ENCODE results near the gene BPIFB6.

Gene BPIFB6

DNA sequence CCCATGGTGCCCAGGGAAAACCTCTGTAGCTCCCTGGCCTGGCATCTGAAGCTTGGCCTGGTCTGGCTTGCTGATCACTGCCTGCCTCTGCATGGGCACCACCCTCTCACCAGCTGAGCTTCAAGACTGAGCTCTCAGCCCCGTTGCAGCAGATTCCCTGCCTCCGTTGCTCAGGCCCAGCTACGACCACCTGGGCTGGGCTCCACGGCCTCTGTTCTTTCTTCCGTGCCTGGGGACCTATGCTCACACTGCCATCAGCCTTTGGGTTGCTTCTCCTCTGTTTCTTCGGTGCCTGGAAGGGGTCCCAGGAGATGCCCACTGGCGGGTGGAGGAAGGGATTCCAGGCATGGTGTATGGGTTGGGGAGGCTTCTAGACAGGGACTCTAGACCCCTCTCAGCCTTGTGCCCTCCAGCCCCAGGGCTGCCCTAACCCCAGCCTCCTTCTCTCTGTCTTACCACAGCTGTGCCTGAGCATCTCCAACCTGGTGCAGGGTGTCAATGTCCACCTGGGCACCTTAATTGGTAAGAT, 14.8 kb upstream of the BPIFB6 start:
- no peak for DNase-seq

GRCh38 chr20:33017542-33017941, 13.9 kb upstream of the BPIFB6 start:
- DNase-seq: no peak

GRCh38 chr20:33018169-33018931, 13.1 kb upstream of the BPIFB6 start:
- no peak for DNase-seq

DNA sequence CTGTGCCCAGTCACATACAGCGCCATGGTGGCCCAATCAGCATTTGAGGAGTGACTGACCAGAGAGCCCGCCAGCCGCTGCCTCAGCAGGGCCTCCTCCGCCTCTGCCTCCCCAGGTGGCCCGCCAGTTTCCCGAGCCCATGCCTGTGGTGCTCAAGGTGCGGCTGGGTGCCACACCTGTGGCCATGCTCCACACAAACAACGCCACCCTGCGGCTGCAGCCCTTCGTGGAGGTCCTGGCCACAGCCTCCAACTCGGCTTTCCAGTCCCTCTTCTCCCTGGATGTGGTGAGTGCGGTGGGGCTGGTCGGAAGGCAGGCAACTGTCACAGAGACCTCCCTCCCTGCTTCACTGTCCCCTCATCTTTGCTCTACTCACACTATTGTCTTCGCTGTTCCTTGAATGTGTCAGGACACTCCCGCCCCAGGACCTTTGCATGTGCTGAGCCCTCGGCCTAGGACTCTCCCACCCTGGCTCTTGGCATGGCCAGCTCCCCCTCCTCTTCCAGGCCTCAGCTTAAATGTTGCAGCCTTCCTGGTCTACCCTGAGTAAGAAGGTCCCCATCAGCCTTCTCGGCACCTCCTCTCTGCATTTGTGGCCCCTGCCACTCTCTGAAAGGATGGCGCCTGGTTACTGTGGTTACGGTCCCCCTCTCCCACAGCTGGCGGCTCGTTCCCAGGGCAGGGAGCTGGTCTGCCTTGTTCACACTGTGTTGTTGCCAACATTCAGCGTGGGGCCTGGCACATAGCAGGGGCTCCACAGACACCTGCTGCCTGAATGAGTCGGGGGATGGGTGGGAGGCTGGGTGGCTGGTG, 11.8 kb upstream of the BPIFB6 start:
- DNase-seq: no peak

GRCh38 chr20:33020278-33021161, 10.9 kb upstream of the BPIFB6 start:
- no peak for DNase-seq

DNA sequence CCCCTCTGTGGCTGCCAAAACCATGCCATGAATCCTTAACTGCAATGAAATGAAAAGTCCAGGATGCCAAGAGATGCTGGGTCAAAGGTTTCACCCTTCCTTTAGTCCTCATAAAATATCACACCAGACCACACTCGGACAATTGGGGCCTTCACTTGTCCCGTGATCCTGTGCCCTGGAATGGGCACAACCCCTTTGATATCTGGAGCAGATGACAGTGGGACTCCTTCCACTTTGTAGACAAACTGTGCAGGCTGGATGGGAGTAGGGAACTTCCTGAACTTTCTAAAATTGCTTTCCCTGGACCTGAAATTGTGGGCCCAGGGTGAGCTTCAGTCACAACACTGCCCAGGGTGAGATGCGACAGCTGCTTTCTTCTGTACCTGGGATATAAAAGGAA, 9.6 kb upstream of the BPIFB6 start:
- no peak for DNase-seq

DNA sequence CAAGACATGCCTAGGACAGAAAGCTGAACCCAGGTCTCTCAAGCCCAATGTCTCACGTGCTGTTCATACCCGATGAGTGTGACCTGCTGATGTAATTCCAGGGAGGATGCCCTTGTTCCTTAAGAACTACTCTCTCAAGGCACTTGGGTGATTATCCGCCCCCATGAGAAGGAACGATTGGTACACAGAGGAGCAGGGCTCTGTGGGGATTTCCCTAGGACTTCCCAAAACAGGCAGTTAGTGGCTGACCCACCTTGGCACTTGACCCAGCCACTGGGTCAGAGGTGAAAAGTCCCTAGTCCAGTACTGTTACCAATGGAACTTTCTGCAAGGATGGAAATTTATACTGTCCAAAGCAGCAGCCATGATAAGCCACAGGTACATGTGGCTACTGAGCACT, 9.2 kb upstream of the BPIFB6 start:
- DNase-seq: peak; percentile 79 to 87 (median 83)

- no peak for DNase-seq
Measured at GRCh38 chr20:33022694-33023438, 8.6 kb upstream of the BPIFB6 start.

DNA sequence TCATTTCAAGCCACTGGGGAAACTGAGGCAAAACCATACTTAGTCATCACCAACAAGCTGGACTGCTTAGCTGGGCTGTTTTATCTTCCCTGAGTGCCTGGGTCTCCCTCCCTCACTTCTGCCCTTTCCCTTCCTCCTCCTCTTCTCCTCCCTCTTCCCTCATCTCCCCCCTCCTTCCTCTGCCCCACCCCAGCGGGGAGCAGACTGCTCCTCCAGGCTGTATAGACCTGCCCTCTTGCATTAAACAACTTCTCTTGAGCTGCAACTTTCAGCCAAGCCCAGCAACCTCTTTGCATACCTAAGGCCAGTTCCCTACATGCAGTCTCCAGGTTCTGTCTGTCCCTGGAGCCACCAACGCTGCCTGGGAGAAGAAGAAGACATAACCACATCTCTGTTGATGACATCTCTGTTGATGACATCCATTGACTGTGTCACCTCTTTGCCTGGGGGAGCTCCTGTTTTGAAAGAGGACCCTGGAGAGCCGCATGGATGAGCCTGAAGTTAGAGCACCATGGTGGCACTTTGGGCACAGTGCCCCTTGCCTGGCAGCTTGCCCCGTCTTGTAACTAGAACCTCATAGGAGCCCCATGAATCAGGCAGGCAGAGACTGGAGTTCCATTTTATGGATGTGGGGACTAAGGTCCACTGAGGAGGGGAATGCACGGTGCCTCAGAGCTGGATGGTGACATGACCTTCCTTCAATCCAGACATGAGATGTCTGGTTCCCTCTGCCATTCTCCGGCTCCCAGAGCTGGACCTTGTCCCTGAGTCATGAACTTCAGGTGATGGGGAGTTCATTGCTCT, 7.8 kb upstream of the BPIFB6 start:
- DNase-seq: no peak

DNA sequence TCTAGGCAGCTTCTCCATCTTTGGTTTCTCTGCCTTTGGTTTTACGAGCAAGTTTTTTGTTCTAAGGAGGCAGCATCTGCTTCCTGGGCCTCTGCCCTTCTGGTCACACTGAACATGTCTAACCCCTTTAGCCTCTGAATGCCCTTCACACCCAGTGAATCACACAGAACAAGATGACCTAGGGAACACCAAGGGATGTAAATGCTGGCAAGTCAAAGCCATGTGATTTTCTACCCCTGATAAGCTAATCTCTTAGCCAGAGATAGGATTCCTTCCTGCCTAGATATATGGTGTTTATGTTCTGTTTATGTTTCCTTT, 7.2 kb upstream of the BPIFB6 start:
- no peak for DNase-seq

GRCh38 chr20:33024609-33025317, 6.7 kb upstream of the BPIFB6 start:
- no peak for DNase-seq

- DNase-seq: no peak
Measured at GRCh38 chr20:33025318-33025876, 6.1 kb upstream of the BPIFB6 start.

DNA sequence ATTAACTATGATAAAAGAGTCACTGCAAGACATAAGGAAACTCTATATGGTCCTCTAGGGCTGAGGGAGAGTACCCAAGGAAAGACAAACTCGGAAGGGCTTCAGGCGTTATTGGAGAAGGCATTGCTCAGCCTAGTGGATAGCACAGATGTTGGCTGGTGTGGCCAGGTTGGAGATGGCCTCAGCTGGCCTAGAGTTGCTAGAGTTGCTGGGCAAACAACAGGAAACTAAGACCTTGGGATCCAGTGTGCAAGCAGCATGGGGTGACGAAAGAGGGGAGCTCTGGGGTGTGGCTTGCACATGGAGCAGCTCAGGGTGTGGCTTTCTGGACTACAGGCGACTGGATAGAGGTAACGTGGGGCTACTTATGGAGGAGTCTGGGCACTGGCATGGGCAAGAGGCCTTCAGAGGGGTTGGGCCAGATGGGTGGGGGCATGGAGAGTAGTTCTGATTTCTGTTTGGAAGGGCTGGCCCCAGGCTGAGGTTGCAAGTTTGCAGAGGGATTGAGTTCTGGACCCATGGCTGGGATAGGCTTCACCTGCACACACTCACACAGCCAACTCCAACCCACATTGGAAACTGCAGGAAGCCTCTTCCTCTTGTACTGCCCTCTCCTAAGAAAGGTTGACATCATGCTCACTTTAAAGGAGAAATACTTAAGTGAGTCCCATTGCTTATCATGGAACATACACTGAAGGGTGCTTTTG, 5.2 kb upstream of the BPIFB6 start:
- no peak for DNase-seq

- DNase-seq: no peak
Measured at GRCh38 chr20:33026779-33027759, 4.4 kb upstream of the BPIFB6 start.

DNA sequence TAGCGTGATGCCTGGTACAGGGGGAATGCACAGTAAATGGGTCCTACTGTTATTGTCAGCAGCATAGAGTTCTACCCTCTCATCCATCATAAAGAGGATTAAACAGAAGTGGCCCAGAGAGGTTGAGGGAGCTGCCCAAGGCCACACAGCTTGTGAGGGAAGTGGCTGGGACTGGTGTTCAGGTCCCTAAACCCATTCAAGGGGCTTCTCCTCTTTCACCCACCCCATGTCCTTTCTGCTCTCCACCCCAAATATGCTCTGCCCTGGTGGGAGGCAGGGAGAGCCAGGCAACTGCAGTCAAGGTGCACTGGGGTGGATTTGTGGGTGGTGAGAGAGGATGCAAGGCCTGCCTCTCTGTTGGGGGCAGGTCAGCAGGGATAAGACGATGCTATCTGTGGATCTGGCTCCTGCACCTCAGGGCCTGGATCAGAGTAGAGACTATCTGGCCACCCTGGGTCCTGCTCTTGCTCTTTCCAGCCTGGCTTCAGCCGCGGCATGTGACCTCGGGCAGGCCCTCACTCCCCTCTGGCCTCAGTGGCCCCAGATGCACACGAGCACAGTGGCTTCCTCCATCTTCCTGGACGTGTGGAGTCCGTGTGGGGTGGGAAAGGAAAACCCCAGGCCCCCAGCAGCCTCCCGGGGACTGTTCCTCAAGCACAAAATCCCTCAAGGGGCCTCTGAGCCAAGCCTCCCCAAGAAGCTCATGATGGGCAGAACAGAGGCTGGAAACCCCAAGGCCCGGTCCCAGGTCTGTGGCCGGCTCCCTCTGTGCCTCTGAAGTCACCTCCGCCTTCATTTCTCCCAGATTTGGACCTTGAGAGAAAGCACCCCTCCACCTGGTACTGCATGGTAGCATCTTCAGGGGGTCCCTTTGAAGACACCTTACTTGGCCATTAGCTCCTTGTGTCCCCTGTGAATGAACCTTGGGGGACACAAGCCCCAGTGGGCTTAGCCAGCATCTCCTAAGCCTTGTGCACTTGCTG, 3.4 kb upstream of the BPIFB6 start:
- no peak for DNase-seq

DNA sequence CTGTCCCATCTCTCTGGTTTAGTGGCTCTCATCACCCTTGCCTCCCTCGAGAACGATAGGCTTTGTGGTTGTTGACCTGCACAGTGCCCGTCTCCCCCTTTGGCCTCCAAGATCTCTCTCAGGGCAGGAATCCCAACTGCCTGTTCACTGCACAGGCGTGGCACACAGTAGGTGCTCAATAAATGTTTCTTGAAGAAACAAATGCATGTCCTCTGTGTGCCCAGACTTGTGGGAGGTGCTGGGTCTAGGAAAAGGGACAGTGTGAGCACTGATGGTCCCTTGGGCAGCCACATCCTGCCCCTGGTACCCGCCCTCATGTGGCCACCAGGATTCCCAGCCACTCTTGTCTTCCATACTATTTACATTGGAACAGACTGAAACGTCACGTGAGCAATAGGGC, 2.6 kb upstream of the BPIFB6 start:
- DNase-seq: no peak

DNA sequence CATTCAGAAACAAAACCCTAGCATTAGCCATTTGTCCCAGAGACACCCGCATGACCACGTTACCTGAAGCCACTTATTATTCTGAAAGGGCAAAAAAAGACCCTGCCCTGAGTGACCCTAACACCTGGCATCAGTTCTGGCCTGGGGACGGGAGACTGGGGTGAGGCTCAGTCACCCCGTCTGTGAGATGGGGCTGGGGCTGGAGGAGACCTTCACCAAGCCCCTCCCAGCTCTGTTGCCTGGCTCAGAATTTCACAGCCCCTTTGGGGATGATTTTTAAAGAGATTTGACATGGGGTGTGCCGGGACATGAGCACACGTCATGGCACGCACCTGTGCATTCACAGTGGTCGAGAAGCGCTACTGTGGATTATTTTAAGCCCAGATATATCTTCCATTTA, 1.4 kb upstream of the BPIFB6 start:
- no peak for DNase-seq
